ENCODE measurements around the gene THAP4. TPM values are rescaled to one million over a fixed set of nuclear protein-coding genes. Genes with fewer than 3 reads are reported as not detected.

The THAP4 gene
- total and polyA plus RNA-seq, 2 of the 13 experiments (the other 11 are each of a cell fraction or from before 2014, with no cell fraction given) = 59.7 to 75.7 TPM

DNA sequence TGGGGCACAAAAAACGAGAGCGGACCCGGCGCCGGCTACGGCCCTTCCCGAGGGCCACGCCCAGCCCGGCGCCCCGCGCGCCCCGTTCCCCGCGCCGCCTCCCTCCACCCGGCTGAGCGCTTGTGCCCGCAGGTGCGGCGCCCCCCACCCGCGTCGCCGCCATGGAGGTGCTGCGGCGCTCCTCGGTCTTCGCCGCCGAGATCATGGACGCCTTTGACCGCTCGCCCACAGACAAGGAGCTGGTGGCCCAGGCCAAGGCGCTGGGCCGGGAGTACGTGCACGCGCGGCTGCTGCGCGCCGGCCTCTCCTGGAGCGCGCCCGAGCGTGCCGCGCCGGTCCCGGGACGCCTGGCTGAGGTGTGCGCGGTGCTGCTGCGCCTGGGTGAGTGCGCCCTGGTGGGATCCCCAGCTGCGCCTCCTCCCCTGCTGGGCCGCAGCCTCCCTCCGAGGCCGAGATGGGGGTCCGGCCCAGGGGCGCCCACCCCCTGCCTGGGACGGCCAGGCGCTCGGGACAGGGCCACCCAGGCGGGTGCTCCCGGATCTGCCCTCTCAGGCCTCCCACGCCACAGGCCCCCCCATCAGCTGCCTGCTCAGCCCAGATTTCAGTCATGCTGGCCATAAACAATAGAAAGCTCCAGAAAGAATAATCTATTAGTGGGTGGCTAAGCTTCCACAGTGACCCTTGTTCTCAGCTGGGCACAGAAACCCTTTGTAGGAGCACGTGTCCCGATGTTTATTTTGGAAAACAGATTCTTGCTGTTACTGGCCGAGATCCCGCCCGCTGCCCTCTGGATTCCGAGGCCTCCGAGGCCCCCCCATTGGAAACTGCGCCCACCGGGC, 77.4 kb downstream of the THAP4 start (continued):
- TF ChIP-seq KAT8 (CRISPR knock-in tag; IDR thresholded peaks at IDR 0.05) (peak; percentile 60; the same call in 1 of the 2 replicates), ATRX (CRISPR knock-in tag; IDR thresholded peaks at IDR 0.05; ENCODE audit: borderline replicate concordance) (no peak), GFI1 (CRISPR knock-in tag; IDR thresholded peaks at IDR 0.05; ENCODE audit: borderline replicate concordance) (0 out of 2 replicates have a peak, but pooled peaks have one; percentile 3), SAP130 (CRISPR knock-in tag; IDR thresholded peaks at IDR 0.05; ENCODE audit: low read depth) (peak; percentile 74), CERS6 (CRISPR knock-in tag; IDR thresholded peaks at IDR 0.05) (no peak), TRAFD1 (CRISPR knock-in tag; IDR thresholded peaks at IDR 0.05; ENCODE audit: borderline replicate concordance) (no peak), YEATS4 (CRISPR knock-in tag; IDR thresholded peaks at IDR 0.05; ENCODE audit: borderline replicate concordance) (peak; percentile 25; the same call in 1 of the 2 replicates), ETV5 (CRISPR knock-in tag; IDR thresholded peaks at IDR 0.05; ENCODE audit: borderline replicate concordance) (no peak), USF2 (IDR thresholded peaks at IDR 0.05; ENCODE audit: low read depth, low read length) (no peak), USF2 (CRISPR knock-in tag; IDR thresholded peaks at IDR 0.05; ENCODE audit: borderline replicate concordance) (no peak), HDAC2 (CRISPR knock-in tag; IDR thresholded peaks at IDR 0.05) (no peak), CBFB (CRISPR knock-in tag; IDR thresholded peaks at IDR 0.05) (no peak), MYNN (CRISPR knock-in tag; IDR thresholded peaks at IDR 0.05; ENCODE audit: low read depth) (0 out of 2 replicates have a peak, but pooled peaks have one; percentile 17), ZUFSP (CRISPR knock-in tag; IDR thresholded peaks at IDR 0.05; ENCODE audit: borderline replicate concordance) (no peak), SNRNP70 (IDR thresholded peaks at IDR 0.05; ENCODE audit: low read depth, low read length) (no peak), GPN1 (CRISPR knock-in tag; IDR thresholded peaks at IDR 0.05; ENCODE audit: borderline replicate concordance) (no peak; the same call in 1 of the 2 replicates)
- TF ChIP-seq, protein P1, sequence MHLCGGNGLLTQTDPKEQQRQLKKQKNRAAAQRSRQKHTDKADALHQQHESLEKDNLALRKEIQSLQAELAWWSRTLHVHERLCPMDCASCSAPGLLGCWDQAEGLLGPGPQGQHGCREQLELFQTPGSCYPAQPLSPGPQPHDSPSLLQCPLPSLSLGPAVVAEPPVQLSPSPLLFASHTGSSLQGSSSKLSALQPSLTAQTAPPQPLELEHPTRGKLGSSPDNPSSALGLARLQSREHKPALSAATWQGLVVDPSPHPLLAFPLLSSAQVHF (CRISPR knock-in tag; IDR thresholded peaks at IDR 0.05) = 0 out of 2 replicates have a peak, but pooled peaks have one; percentile 33
- TF ChIP-seq, protein P2, sequence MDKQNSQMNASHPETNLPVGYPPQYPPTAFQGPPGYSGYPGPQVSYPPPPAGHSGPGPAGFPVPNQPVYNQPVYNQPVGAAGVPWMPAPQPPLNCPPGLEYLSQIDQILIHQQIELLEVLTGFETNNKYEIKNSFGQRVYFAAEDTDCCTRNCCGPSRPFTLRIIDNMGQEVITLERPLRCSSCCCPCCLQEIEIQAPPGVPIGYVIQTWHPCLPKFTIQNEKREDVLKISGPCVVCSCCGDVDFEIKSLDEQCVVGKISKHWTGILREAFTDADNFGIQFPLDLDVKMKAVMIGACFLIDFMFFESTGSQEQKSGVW (CRISPR knock-in tag; IDR thresholded peaks at IDR 0.05; ENCODE audit: borderline replicate concordance) = no peak
